SJSA1 (cell line): ENCODE data around the gene PPP3CB. TPM values are rescaled to one million over a fixed set of nuclear protein-coding genes. Genes with fewer than 3 reads are reported as not detected.

ENCODE experiments used
- DNase-seq, 2 experiments: peaks; one replicate each; pipeline ENCODE4 v3.0.0-alpha.2; 2015 to 2020; ENCODE audit warnings: low spot score in 2 of 2, low read depth in 1 of 2
- H3K27ac ChIP-seq: fragments of 250-450 bp; sonication (Bioruptor Pico); 2 replicates; pipeline ENCODE4 v1.5.1; 2020; ENCODE audit warnings: mild to moderate bottlenecking, moderate library complexity
- H3K27me3 ChIP-seq: fragments of 250-450 bp; sonication (Bioruptor Pico); replicated peaks from 2 replicates; pipeline ENCODE4 v1.5.1; 2020; ENCODE audit warnings: mild to moderate bottlenecking, moderate library complexity
- H3K36me3 ChIP-seq: fragments of 250-450 bp; sonication (Bioruptor Pico); 2 replicates; pipeline ENCODE4 v1.5.1; 2020; ENCODE audit warnings: mild to moderate bottlenecking
- H3K4me1 ChIP-seq: fragments of 250-450 bp; sonication (Bioruptor Pico); replicated peaks from 2 replicates; pipeline ENCODE4 v1.6.1; 2021; ENCODE audit warnings: mild to moderate bottlenecking
- H3K4me3 ChIP-seq: fragments of 250-450 bp; sonication (Bioruptor Pico); 2 replicates; pipeline ENCODE4 v1.5.1; 2020; ENCODE audit warnings: mild to moderate bottlenecking
- H3K9me3 ChIP-seq: fragments of 250-450 bp; sonication (Bioruptor Pico); replicated peaks from 2 replicates; pipeline ENCODE4 v1.5.1; 2020; ENCODE audit warnings: mild to moderate bottlenecking
- total RNA-seq: library from RNA; depleted of rRNA; stranded (reverse); fragments of >200 nt; shearing (Covaris generic); gene quantifications from 2 replicates; pipeline ENCODE4 v1.2.3, GENCODE V29; 2014

PPP3CB gene
- total RNA-seq, 1 experiment from 2014 or later, result 25.1 TPM

GRCh38 chr10:73503037-73503436 is 7.2 kb upstream of the PPP3CB start:
- Histone ChIP-seq H3K27me3 (no peaks in the 10 kb centered on the region), H3K9me3 (no peaks in the 10 kb centered on the region), H3K4me1 (no peaks in the 10 kb centered on the region), H3K36me3 (peaks cover 28% of the 10 kb centered on the region), H3K4me3 (no peak overlapping the region), H3K27ac (no peak overlapping the region)
- DNase-seq, result no peak

- H3K27me3 ChIP-seq, result no peaks in the 10 kb centered on the region
- peaks cover 2% of the 10 kb centered on the region for H3K4me1 ChIP-seq
- no peak for DNase-seq
- no peak overlapping the region for H3K4me3 ChIP-seq
- no peaks in the 10 kb centered on the region for H3K9me3 ChIP-seq
- H3K36me3 ChIP-seq, result peaks cover 34% of the 10 kb centered on the region
- H3K27ac ChIP-seq, result no peak overlapping the region
These were observed 5.8 kb upstream of the PPP3CB start for GRCh38 chr10:73501651-73502050.

- no peaks in the 10 kb centered on the region for H3K9me3 ChIP-seq
- H3K4me3 ChIP-seq, result no peak overlapping the region
- no peak overlapping the region for H3K27ac ChIP-seq
- H3K27me3 ChIP-seq, result no peaks in the 10 kb centered on the region
- H3K4me1 ChIP-seq, result peaks cover 16% of the 10 kb centered on the region
- DNase-seq, result no peak
- H3K36me3 ChIP-seq, result peaks cover 19% of the 10 kb centered on the region
These were observed 1.8 kb upstream of the PPP3CB start for GRCh38 chr10:73497623-73498022.

GRCh38 chr10:73495226-73495883 is 469 bp downstream of the PPP3CB start:
- H3K9me3 ChIP-seq, result no peaks in the 10 kb centered on the region
- H3K27me3 ChIP-seq, result no peaks in the 10 kb centered on the region
- peak overlapping the region; percentile 67 for H3K27ac ChIP-seq
- peak overlapping the region; percentile 71 for H3K4me3 ChIP-seq
- peaks cover 21% of the 10 kb centered on the region for H3K36me3 ChIP-seq
- H3K4me1 ChIP-seq, result peaks cover 16% of the 10 kb centered on the region
- peak; percentile 84 to 93 for DNase-seq

GRCh38 chr10:73494877-73495225 is 973 bp downstream of the PPP3CB start:
- DNase-seq, result no peak
- H3K4me3 ChIP-seq, result peak overlapping the region; percentile 71
- no peak overlapping the region; the same call in 1 of the 2 replicates for H3K27ac ChIP-seq
- no peaks in the 10 kb centered on the region for H3K9me3 ChIP-seq
- H3K36me3 ChIP-seq, result peaks cover 18% of the 10 kb centered on the region
- H3K27me3 ChIP-seq, result no peaks in the 10 kb centered on the region
- peaks cover 16% of the 10 kb centered on the region for H3K4me1 ChIP-seq

GRCh38 chr10:73494213-73494612 is 1.6 kb downstream of the PPP3CB start:
- Histone ChIP-seq H3K27me3 (no peaks in the 10 kb centered on the region), H3K27ac (peak overlapping the region; percentile 14; the same call in 1 of the 2 replicates)

GRCh38 chr10:73493781-73494180 is 2.0 kb downstream of the PPP3CB start:
- Histone ChIP-seq H3K36me3 (peaks cover 13% of the 10 kb centered on the region), H3K4me1 (peaks cover 16% of the 10 kb centered on the region), H3K9me3 (no peaks in the 10 kb centered on the region), H3K27ac (peak overlapping the region; percentile 14; the same call in 1 of the 2 replicates), H3K27me3 (no peaks in the 10 kb centered on the region), H3K4me3 (no peak overlapping the region)
- no peak for DNase-seq

More at GRCh38 chr10:73494213-73494612, 1.6 kb downstream of the PPP3CB start:
- no peak for DNase-seq
- Histone ChIP-seq H3K4me3 (no peak overlapping the region), H3K36me3 (peaks cover 15% of the 10 kb centered on the region), H3K4me1 (peaks cover 16% of the 10 kb centered on the region), H3K9me3 (no peaks in the 10 kb centered on the region)

GRCh38 chr10:73486601-73487000 is 9.2 kb downstream of the PPP3CB start:
- Histone ChIP-seq H3K36me3 (peaks cover 24% of the 10 kb centered on the region), H3K4me3 (no peak overlapping the region), H3K4me1 (no peaks in the 10 kb centered on the region), H3K27ac (no peak overlapping the region), H3K27me3 (no peaks in the 10 kb centered on the region), H3K9me3 (no peaks in the 10 kb centered on the region)
- no peak for DNase-seq

- H3K4me1 ChIP-seq, result peaks cover 4% of the 10 kb centered on the region; the same call in 1 of the 2 replicates
- no peak for DNase-seq
- peaks cover 22% of the 10 kb centered on the region for H3K36me3 ChIP-seq
- no peaks in the 10 kb centered on the region for H3K27me3 ChIP-seq
- H3K27ac ChIP-seq, result no peak overlapping the region
- H3K4me3 ChIP-seq, result no peak overlapping the region
- no peaks in the 10 kb centered on the region for H3K9me3 ChIP-seq
These were observed 10.5 kb downstream of the PPP3CB start for GRCh38 chr10:73485320-73485719.

- H3K27me3 ChIP-seq, result no peaks in the 10 kb centered on the region
- no peaks in the 10 kb centered on the region for H3K9me3 ChIP-seq
- DNase-seq, result peak in 1 of 2 experiments; percentile 27
- peaks cover 4% of the 10 kb centered on the region; the same call in 1 of the 2 replicates for H3K4me1 ChIP-seq
- peaks cover 47% of the 10 kb centered on the region for H3K36me3 ChIP-seq
- no peak overlapping the region for H3K4me3 ChIP-seq
- H3K27ac ChIP-seq, result no peak overlapping the region
These were observed 15.7 kb downstream of the PPP3CB start for GRCh38 chr10:73480158-73480557.

GRCh38 chr10:73478636-73479035 is 17.2 kb downstream of the PPP3CB start:
- Histone ChIP-seq H3K4me1 (peaks cover 4% of the 10 kb centered on the region; the same call in 1 of the 2 replicates), H3K27me3 (no peaks in the 10 kb centered on the region), H3K4me3 (no peak overlapping the region), H3K9me3 (no peaks in the 10 kb centered on the region), H3K27ac (no peak overlapping the region), H3K36me3 (peaks cover 55% of the 10 kb centered on the region)
- no peak for DNase-seq

GRCh38 chr10:73471226-73471625 is 24.6 kb downstream of the PPP3CB start:
- H3K4me1 ChIP-seq, result no peaks in the 10 kb centered on the region
- H3K9me3 ChIP-seq, result no peaks in the 10 kb centered on the region
- no peaks in the 10 kb centered on the region for H3K27me3 ChIP-seq
- peaks cover 60% of the 10 kb centered on the region for H3K36me3 ChIP-seq
- no peak overlapping the region for H3K27ac ChIP-seq
- no peak overlapping the region for H3K4me3 ChIP-seq
- no peak for DNase-seq

GRCh38 chr10:73469579-73469978 is 26.2 kb downstream of the PPP3CB start:
- H3K4me3 ChIP-seq, result no peak overlapping the region
- no peaks in the 10 kb centered on the region for H3K27me3 ChIP-seq
- no peaks in the 10 kb centered on the region for H3K4me1 ChIP-seq
- no peak for DNase-seq
- H3K9me3 ChIP-seq, result no peaks in the 10 kb centered on the region
- no peak overlapping the region for H3K27ac ChIP-seq
- peaks cover 55% of the 10 kb centered on the region for H3K36me3 ChIP-seq

GRCh38 chr10:73467206-73467605 is 28.6 kb downstream of the PPP3CB start:
- H3K27ac ChIP-seq, result no peak overlapping the region
- H3K27me3 ChIP-seq, result no peaks in the 10 kb centered on the region
- peaks cover 54% of the 10 kb centered on the region for H3K36me3 ChIP-seq
- no peaks in the 10 kb centered on the region for H3K4me1 ChIP-seq
- DNase-seq, result no peak
- H3K9me3 ChIP-seq, result no peaks in the 10 kb centered on the region
- no peak overlapping the region for H3K4me3 ChIP-seq
